Left renal cortex interstitium (tissue), 4 donors: ENCODE results near the gene PPP1R2. TPM values are rescaled to one million over a fixed set of nuclear protein-coding genes. Genes with fewer than 3 reads are reported as not detected.

ENCODE experiments used
- DNase-seq, 4 donors: peaks; one replicate each; pipeline ENCODE4 v3.0.0-alpha.2; 2013; ENCODE audit warnings: low read depth in 4 of 4, low spot score in 2 of 4, missing footprints in 1 of 4
- polyA plus RNA-seq, 4 donors: library from polyadenylated mRNA; unstranded; fragments of 120-200 nt; gene quantifications; one replicate each; pipeline ENCODE4 v1.2.1, GENCODE V29; 2013; ENCODE audit not compliant: insufficient read length in 4 of 4

PPP1R2 gene
- polyA plus RNA-seq, 4 donors, result 51.1 to 64.1 (median 60.4) TPM

GRCh38 chr3:195466251-195466650 lies 76.9 kb downstream of the PPP1R2 start:
- DNase-seq, result no peak

Other genes starting within 250 kb of the PPP1R2 start
- 10 to 100 TPM; 26.6 to 41.1 (median 33.5) TPM for gene ACAP2, start 100.3 kb downstream of the PPP1R2 start, polyA plus RNA-seq
- gene APOD, start 40.6 kb upstream of the PPP1R2 start, polyA plus RNA-seq, result 1 to 10 TPM; 1.0 to 8.5 (median 5.4) TPM
- 10 to 100 TPM; 19.7 to 44.4 (median 31.7) TPM for gene MUC20, start 177.7 kb upstream of the PPP1R2 start, polyA plus RNA-seq